KOPT-K1 (cell line): ENCODE measurements around the gene DGKI.

ENCODE experiments used
- H3K27ac ChIP-seq: fragments of 200-600 bp; sonication (generic); 2 replicates; pipeline ENCODE4 v1.5.1; 2016; ENCODE audit warnings: antibody characterized with exemption, mild to moderate bottlenecking, low read depth, low read length; ENCODE audit not compliant: poor library complexity, severe bottlenecking
- H3K36me3 ChIP-seq: fragments of 200-600 bp; sonication (generic); 2 replicates; pipeline ENCODE4 v1.5.1; 2017; ENCODE audit warnings: antibody characterized with exemption, mild to moderate bottlenecking, low read length, moderate library complexity; ENCODE audit not compliant: insufficient read depth
- H3K9me3 ChIP-seq: fragments of 200-600 bp; sonication (generic); 2 replicates; pipeline ENCODE4 v1.5.1; 2017; ENCODE audit warnings: antibody characterized with exemption, low read length, mild to moderate bottlenecking; ENCODE audit not compliant: insufficient read depth, poor library complexity, severe bottlenecking

The DGKI gene

DNA sequence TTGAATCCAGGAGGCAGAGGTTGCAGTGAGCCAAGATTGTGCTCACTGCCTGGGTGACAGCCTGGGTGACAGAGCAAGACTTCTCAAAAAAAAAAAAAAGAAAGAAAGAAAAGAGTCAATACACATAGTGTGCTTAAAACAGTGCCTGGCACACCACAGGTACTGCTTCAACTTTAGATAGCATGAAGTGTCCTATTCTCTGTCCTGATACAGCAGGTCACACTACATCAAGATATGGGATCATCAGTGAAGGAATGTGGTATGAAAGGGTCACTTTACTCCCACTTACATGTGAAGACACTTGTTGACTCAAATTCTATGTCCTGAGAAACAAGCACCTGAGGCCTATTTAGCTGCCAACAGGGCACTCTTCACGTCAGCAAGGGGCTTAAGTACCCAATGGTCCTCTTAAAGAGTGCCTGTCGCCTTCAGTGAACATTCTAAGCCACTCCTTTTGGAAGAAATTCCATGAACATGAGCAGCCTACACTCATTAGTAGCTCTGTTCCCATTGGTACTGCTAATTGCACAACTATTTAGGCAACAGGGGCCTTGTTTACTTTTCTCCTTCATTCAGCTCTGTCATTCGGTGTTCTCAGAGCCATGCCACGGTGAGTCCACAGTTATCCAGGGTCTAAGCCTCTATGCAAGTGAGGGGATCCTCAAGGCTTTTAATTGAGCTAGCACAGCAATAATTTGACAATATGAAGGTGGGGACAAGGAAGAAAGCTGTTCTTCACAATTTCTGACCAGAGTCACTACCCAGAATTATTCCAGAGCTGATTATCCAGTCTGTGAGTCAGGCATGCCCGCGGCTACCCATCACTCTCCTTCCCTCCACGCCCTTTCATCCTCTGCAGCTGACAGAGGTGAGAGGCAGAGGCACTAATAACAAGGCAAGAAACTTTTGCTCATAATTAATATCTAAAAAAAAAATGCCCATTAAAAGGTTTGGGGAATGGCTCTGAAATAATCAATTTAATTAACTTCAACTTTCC is 446.6 kb downstream of the DGKI start:
- Histone ChIP-seq H3K9me3 (no peaks in the 10 kb centered on the region), H3K36me3 (no peaks in the 10 kb centered on the region), H3K27ac (no peak overlapping the region)

DNA sequence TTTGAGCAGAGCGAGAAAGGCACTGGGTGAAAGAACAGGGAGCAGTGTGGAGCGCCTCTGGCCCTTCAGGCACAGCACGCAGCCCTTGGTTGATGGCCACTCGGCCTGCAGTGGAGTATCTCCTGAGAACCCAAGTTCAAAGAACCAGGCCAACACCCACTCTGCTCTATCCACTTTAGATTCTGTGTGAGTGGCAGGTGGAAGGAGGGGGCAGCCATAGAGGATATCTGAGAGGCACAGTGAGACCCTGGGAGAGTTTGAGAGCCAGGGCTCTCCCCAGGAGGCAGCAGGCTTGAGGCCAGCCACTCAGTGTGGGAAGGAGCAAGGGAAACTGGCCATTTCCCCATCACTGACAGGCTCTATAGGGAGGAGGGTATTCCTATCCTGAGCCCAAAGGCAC is 450.7 kb downstream of the DGKI start:
- H3K27ac ChIP-seq: no peak overlapping the region
- H3K36me3 ChIP-seq: no peaks in the 10 kb centered on the region
- H3K9me3 ChIP-seq: no peaks in the 10 kb centered on the region

DNA sequence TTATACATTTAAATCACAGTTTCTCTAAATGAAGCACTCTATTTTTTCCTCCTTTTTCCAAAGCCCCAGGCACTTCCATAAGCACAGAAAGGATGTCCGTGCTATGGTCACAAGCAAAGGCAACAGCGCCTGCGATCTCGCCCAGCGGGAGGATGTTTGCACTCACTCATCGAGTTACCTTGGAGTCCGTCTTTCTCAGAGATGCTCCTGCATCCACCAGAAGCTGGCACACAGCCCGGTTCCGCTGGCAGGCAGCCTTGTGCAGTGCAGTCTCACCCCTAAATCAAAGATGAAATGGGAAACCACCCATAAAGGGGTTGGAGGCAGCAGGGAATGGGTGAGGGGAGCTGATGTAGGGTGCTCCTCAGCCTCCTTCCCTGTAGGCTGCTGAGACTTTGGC is 451.4 kb downstream of the DGKI start:
- Histone ChIP-seq H3K27ac (no peak overlapping the region), H3K9me3 (no peaks in the 10 kb centered on the region)

DNA sequence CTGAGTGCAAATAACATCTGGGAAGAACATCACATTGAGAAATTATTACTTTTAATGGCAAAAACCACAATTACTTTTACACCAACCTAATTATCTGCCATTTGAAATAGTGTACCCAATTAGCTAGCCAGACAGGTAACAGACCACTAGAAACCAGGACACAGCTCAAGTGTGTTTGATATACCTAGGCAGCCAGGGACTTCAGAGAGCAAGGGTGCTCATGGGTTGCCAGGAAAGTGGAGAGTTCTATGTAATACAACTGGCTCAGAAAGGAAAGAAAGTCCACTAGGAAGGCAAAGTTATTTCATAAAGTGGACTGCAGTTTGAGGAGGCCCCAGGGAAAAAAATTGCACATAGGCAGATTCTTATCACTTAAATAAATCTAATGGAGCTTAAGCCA is 453.2 kb downstream of the DGKI start:
- no peaks in the 10 kb centered on the region for H3K36me3 ChIP-seq
- H3K27ac ChIP-seq: no peak overlapping the region
- H3K9me3 ChIP-seq: no peaks in the 10 kb centered on the region

More for the DNA sequence above, 451.4 kb downstream of the DGKI start:
- no peaks in the 10 kb centered on the region for H3K36me3 ChIP-seq

DNA sequence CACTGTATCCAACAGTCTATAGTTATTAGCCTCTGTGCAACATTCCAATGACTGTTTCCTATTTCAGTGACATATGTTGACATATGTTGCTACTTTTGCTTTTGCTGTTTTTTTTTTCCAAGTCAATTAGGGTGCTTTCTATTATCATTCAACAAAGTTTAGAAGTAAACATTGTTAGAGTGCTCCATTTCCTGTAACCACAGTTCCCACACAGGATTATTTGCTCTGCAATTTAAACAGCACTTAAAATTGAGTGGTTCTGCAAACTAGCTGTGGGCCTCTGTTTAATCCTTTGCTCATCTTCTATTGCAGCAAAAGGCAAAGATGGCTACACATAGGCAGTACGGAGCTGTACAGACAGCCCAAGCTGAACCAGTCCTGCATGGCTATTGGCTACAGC is 456.7 kb downstream of the DGKI start:
- H3K9me3 ChIP-seq: no peaks in the 10 kb centered on the region
- H3K27ac ChIP-seq: no peak overlapping the region
- no peaks in the 10 kb centered on the region for H3K36me3 ChIP-seq

DNA sequence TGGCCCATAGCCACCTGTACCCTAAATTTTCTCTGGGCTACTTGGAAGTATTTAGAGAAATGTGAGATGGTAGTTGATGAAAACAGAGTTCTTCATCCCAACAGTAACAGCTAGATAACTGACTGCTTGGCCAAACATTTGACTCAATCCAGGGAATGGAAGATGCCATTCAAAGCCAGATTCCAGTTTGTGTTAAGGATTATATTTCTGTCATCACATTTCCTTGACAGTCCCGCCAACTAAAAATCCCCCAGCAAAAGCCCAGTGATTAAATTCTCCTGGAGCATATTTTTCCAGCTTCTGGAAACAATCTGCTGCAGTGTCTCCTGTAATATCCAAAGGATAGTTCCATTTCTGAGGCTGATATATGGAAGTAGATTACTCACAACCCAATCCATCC is 457.9 kb downstream of the DGKI start:
- Histone ChIP-seq H3K27ac (no peak overlapping the region), H3K36me3 (no peaks in the 10 kb centered on the region), H3K9me3 (no peaks in the 10 kb centered on the region)

DNA sequence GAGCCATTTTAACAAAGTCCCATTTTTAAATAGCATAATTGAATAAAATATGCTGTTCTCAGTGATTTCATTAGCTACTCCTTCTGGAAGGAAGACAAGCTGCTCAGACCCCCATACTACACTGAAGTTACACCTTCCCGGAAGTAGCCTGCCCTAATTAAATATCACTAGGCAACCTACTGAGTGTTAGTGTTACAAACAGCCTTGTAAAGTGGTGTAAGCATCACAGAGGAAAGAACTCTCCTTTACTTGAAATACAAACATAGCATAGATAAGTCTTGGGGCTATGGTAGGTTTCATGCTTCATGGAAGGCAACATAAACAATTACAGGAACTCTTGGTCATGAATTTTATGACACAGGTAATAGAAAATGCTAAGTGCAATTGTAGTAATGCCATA is 459.8 kb downstream of the DGKI start:
- H3K27ac ChIP-seq: no peak overlapping the region
- no peaks in the 10 kb centered on the region for H3K9me3 ChIP-seq
- H3K36me3 ChIP-seq: no peaks in the 10 kb centered on the region

DNA sequence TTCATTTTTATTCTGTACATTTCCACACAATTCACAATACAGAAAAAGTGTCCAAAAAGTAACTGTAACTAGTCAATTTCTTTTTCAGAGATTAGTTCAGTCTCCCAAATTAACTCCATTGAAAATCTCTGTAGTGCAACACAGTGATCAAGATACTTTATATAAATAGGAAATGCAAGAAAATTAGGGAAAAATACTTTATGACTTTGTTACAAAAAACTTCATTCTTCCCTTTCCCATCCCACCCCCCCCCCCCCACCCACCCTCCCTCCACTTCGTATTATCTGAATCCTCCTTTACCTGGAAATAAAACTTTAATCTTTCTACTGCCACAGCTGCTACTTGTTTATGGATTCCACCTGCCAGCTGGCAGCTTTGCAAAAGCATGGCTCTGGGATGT is 465.7 kb downstream of the DGKI start:
- Histone ChIP-seq H3K9me3 (no peaks in the 10 kb centered on the region), H3K27ac (no peak overlapping the region), H3K36me3 (no peaks in the 10 kb centered on the region)

DNA sequence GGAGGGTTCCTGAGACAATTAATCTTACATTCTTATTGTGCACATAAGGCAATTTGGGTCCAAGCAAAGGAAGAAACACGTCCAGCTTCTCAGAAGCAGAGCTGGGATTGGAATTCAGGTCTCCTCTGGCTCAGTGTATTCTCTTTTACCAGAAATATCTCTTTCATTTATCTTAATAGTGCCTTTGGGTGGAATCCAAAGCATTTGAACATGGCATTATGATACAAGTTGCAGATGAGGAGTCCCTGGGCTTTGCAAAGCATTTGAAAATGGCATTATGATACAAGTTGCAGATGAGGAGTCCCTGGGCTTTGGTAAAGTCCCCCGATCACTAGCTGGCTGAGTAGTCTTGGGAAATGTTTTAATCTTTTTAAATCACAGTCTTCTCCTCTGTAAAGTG is 473.3 kb downstream of the DGKI start:
- Histone ChIP-seq H3K9me3 (no peaks in the 10 kb centered on the region), H3K27ac (no peak overlapping the region), H3K36me3 (no peaks in the 10 kb centered on the region)

DNA sequence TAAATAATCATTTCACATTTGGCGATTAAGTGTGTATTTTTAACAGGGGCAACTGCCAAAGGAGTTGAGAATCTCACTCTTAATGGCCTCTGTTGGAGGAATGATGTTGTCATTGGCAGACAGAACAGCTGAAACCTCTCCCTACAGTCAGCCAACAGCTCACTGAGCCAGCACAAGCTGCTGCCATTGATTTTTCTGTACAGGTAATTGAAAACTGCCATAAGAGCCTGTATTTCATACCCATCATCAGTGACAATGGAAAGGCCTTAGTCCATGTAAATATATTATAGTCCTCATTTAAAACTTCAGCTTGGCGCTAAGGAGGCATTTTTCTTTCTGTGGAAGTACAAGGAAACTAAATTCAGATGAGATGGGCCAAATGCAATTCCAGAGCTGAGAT is 475.2 kb downstream of the DGKI start:
- Histone ChIP-seq H3K27ac (no peak overlapping the region), H3K9me3 (no peaks in the 10 kb centered on the region), H3K36me3 (no peaks in the 10 kb centered on the region)

DNA sequence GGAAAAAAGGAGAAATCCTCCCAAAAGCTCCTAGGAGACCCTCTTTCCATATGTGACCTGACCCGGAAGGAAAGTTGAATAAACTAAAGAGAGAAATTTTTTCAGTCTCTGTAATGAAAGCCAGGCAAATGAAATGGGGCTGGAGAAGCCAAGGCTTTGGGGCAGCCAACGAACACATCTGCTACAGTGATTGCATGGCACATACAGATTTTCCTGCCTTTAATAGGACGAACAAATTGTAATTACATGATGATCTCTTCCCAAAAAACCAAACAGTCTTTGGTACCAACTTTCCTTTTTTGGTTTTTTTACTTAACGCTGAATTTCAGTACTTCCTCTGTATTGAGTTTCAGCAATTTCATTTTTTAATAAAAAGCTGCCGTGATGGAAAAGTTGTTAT is 479.8 kb downstream of the DGKI start:
- Histone ChIP-seq H3K9me3 (no peaks in the 10 kb centered on the region), H3K27ac (no peak overlapping the region)

DNA sequence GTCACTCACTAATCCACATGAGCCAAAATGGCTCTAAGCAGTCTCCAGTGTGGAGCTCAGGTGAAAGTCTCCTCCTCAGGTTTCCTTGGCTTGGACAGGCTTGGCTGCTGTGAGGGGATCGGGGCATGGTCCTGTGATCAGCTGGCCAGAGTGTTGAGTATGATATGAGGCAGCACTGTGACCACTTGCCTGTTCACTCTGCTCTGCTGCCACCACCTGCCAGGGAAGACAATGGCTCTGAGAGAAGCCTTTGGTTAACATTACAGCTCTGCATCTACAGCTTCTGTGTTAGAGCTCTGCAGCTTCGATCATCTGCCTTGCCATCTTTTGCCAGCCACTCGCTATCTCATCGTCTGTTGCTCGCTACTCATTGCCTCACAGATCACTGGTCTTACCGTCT is 483.1 kb downstream of the DGKI start:
- Histone ChIP-seq H3K27ac (no peak overlapping the region), H3K9me3 (peaks cover 26% of the 10 kb centered on the region), H3K36me3 (no peaks in the 10 kb centered on the region)

More for the DNA sequence above, 479.8 kb downstream of the DGKI start:
- no peaks in the 10 kb centered on the region for H3K36me3 ChIP-seq

DNA sequence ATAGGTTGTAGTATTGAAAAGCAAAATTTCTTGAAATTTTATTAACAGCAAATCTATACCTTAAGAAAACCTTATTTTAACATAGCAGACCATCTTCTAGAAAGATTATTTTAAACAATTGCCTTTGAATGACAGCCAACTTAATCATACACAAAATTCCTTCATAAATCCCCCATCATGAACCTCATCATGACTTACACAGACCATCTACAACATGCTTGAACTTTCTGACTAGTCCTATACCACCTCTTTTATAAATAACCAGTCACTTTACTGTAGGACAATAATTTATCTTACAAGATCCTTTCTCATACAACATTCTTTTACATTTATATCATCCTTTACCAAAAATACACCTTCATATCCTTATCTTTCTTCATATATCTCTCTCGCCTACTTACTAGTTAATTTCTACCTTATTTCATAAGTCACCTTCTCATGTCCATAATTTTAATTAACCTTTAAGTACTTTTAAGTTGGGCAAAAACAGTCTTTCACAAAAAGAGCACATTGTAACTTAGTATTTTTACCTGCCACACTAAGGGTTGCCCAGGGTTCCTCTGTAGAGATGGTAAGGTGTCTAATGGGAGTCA is 486.6 kb downstream of the DGKI start:
- peaks cover 26% of the 10 kb centered on the region for H3K9me3 ChIP-seq
- H3K36me3 ChIP-seq: no peaks in the 10 kb centered on the region
- no peak overlapping the region for H3K27ac ChIP-seq

DNA sequence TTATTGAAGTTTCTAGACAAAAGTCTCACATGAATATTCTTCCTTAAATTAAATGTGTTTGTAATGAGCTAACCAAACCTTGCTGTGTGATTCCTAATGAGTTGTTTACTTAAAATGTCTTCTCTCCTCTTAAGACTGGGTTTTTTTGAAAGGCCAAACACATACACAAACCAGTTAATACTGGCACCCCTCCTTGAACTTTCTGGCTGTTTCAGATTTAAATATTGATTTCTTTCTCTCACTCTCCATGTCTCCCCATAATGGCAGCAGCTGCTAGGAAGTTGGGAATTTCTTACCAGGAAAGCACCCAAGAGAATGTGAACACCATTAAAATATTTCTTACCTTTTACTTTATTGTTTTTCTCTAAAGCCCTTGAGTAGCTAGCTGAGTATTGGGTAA is 491.8 kb downstream of the DGKI start:
- Histone ChIP-seq H3K27ac (no peak overlapping the region), H3K9me3 (peaks cover 11% of the 10 kb centered on the region), H3K36me3 (no peaks in the 10 kb centered on the region)

DNA sequence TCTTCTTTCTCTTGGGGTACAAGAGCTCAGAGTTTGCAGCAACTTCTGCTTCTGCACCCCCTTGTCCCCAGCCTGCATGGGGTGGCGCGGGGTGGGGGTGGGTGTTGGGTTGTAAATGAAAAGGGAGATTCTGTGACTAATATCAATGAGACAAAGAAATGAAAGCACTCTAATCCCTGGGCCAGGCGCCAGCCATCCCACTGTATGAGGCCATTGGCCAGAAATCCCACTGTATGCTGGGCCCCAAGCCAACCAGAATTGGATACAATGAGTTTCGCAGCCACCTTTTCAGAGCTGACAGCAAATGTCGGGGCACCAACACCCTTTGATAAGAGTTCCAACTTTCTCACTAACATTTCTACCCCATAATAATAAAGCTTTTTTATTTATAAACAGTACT is 492.4 kb downstream of the DGKI start:
- Histone ChIP-seq H3K9me3 (peaks cover 6% of the 10 kb centered on the region), H3K27ac (no peak overlapping the region), H3K36me3 (no peaks in the 10 kb centered on the region)

DNA sequence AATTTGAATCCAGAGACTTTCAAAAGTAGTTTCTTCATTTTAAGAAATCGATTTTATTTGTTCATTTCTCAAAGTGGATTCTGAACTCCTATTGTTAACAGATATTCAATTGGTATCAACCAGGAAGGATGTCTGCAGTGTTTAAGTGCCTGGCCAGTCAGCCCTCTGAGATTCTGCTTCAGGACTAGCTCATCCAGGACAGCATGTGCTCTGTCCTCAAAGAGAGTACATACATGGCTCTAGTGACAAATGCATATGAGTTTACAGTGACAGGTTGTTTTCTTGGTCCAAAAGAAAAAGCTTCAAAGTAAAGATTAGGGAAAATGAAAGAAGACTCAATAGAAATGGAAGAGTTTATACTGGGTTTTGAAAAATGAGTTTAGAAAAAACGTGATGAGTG is 494.8 kb downstream of the DGKI start:
- no peak overlapping the region for H3K27ac ChIP-seq
- H3K9me3 ChIP-seq: no peaks in the 10 kb centered on the region
- no peaks in the 10 kb centered on the region for H3K36me3 ChIP-seq
